ENCODE measurements around the gene CDON. TPM values are rescaled to one million over a fixed set of nuclear protein-coding genes. Genes with fewer than 3 reads are reported as not detected.

The CDON gene
- total and polyA plus RNA-seq, 9 of the 15 experiments (the other 6 are each of a cell fraction or from before 2014, with no cell fraction given): 0.08 to 0.64 (median 0.40) TPM

DNA sequence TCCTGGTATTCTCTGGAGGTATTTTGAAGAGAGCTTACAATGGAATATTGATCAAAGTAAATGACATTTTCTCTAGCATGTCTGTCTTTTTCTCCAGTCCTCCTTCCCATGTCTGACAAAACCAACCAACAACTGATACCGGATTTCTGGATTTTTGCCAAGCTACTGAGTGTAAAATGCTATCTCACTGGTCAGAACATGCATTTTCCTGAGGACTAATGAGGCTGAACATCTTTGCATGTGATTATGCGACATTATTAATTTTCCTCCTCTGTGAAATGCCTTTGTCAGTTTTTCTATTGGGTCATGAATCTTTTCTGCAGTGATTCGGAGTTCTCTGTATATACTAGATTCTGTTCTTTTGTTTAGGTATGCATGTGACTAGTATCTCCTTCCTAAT is 51.4 kb downstream of the CDON start:
- Histone ChIP-seq H3K27ac (ENCODE audit: extremely low read depth, low read depth, low read length) (no peak overlapping the region), H2AFZ (ENCODE audit: low read depth, low read length) (no peak overlapping the region), H3K9me1 (ENCODE audit: control insufficient read depth, insufficient read depth, low read length) (no peaks in the 10 kb centered on the region), H3K36me3 (ENCODE audit: control insufficient read depth, insufficient read depth, low read length) (no peaks in the 10 kb centered on the region), H3K4me2 (ENCODE audit: insufficient read depth, low read length) (no peak overlapping the region), H3K9ac (ENCODE audit: insufficient read depth in 1 of 2, low read depth in 2 of 2, low read length in 2 of 2) (no peak overlapping the region), H3K79me2 (ENCODE audit: control insufficient read depth, insufficient read depth, low read length) (no peaks in the 10 kb centered on the region), H3K4me1 (replicated peaks in 1 of 2; ENCODE audit: control insufficient read depth in 2 of 2, insufficient read depth in 2 of 2, low read length in 2 of 2) (no peaks in the 10 kb centered on the region), H3K4me3 (no peak overlapping the region), H4K20me1 (replicated peaks; ENCODE audit: control insufficient read depth, insufficient read depth, low read length) (no peaks in the 10 kb centered on the region), H3K27me3 (ENCODE audit: control insufficient read depth in 2 of 2, insufficient read depth in 2 of 2, low read length in 2 of 2) (peaks cover 14% of the 10 kb centered on the region in 2 experiments), H3K9me3 (replicated peaks; ENCODE audit: control insufficient read depth, insufficient read depth, low read depth, low read length) (no peaks in the 10 kb centered on the region)
- POLR2A ChIA-PET: interaction anchor here (0.6 kb wide), 1 partner anchor 115 kb away, joined by 3 read pairs; no protein-coding TSS in a partner anchor
- CTCF ChIA-PET (ENCODE audit: low intra/inter-chr PET ratio): no interaction called here
- FAIRE-seq: no peak
- in situ Hi-C loops (cut with MboI) (no loop called here), intact Hi-C loops (cut with micrococcal nuclease) (no loop called here)
- DNase-seq (ENCODE audit: extremely low read depth in 1 of 4, low spot score in 3 of 4): peak in 2 of 4 experiments; percentile 9 to 33
- ATAC-seq: no peak
- TF ChIP-seq NFE2 (IDR thresholded peaks at IDR 0.05; ENCODE audit: low read depth) (peak; percentile 37; the same call in 1 of the 2 replicates), ZBTB12 (CRISPR knock-in tag; IDR thresholded peaks at IDR 0.05) (no peak), MAFG (tag; conservative IDR thresholded peaks at IDR 0.05) (0 out of 2 replicates have a peak, but pooled peaks have one; percentile 15), NFIC (IDR thresholded peaks at IDR 0.05) (peak; percentile 79)
- no TSS peak for BruUV-seq (replicated peaks)
- 0% methylated on average over 3 of the region's 3 CpGs for WGBS (ENCODE audit: insufficient coverage, low coverage, missing lambda C conversion rate)

DNA sequence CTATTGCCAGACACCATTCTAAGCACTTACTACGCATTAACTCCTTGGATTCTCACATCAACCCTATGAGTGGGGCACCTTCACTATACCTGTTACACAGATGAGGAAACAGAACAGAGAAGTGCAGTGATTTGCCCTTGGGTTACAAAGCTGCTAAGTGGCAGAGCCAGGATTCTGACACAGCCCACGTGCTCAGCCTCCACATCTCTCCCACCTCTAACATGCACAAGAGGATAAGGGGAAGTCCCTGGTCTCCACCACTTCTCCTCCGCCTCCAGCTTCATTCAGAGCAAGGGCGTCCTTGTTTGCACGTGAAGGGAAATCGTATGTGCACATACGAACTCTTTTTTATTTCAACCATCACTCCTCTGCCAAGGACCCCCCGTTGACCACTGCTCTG is 53.7 kb downstream of the CDON start:
- Histone ChIP-seq H3K9me1 (ENCODE audit: control insufficient read depth, insufficient read depth, low read length) (no peaks in the 10 kb centered on the region), H3K27ac (ENCODE audit: extremely low read depth, low read depth, low read length) (no peak overlapping the region), H3K27me3 (ENCODE audit: control insufficient read depth in 2 of 2, insufficient read depth in 2 of 2, low read length in 2 of 2) (peaks cover 12 to 14% of the 10 kb centered on the region in 2 experiments), H3K4me3 (no peak overlapping the region), H4K20me1 (replicated peaks; ENCODE audit: control insufficient read depth, insufficient read depth, low read length) (no peaks in the 10 kb centered on the region), H2AFZ (ENCODE audit: low read depth, low read length) (no peak overlapping the region), H3K9me3 (replicated peaks; ENCODE audit: control insufficient read depth, insufficient read depth, low read depth, low read length) (no peaks in the 10 kb centered on the region), H3K4me2 (ENCODE audit: insufficient read depth, low read length) (no peak overlapping the region), H3K9ac (ENCODE audit: insufficient read depth in 1 of 2, low read depth in 2 of 2, low read length in 2 of 2) (no peak overlapping the region), H3K79me2 (ENCODE audit: control insufficient read depth, insufficient read depth, low read length) (no peaks in the 10 kb centered on the region), H3K4me1 (replicated peaks in 1 of 2; ENCODE audit: control insufficient read depth in 2 of 2, insufficient read depth in 2 of 2, low read length in 2 of 2) (no peaks in the 10 kb centered on the region), H3K36me3 (ENCODE audit: control insufficient read depth, insufficient read depth, low read length) (no peaks in the 10 kb centered on the region)
- DNase-seq (ENCODE audit: extremely low read depth in 1 of 4, low spot score in 3 of 4) (no peak), FAIRE-seq (no peak), ATAC-seq (no peak)
- ChIA-PET CTCF (ENCODE audit: low intra/inter-chr PET ratio) (no interaction called here), POLR2A (interaction anchor here (0.7 kb wide), 1 partner anchor 35 kb away, joined by 3 read pairs; no protein-coding TSS in a partner anchor)
- WGBS (ENCODE audit: insufficient coverage, low coverage, missing lambda C conversion rate): 1% methylated on average over 8 of the region's 8 CpGs
- intact Hi-C loops (cut with micrococcal nuclease): no loop called here
- BruUV-seq (replicated peaks): no TSS peak
- in situ Hi-C loops (cut with MboI): no loop called here
- TF ChIP-seq ZNF76 (CRISPR knock-in tag; IDR thresholded peaks at IDR 0.05; ENCODE audit: borderline replicate concordance) (no peak), ZNF280B (CRISPR knock-in tag; IDR thresholded peaks at IDR 0.05) (no peak), HMBOX1 (IDR thresholded peaks at IDR 0.05) (no peak), BRF1 (IDR thresholded peaks at IDR 0.05; ENCODE audit: borderline replicate concordance, extremely low read depth, insufficient read length) (no peak), PYGO2 (tag; IDR thresholded peaks at IDR 0.05) (no peak), NR2F6 (CRISPR knock-in tag; IDR thresholded peaks at IDR 0.05) (no peak), BHLHE40 (IDR thresholded peaks at IDR 0.05; ENCODE audit: low read length) (no peak), ZFP30 (CRISPR knock-in tag; IDR thresholded peaks at IDR 0.05; ENCODE audit: borderline replicate concordance) (no peak), ZNF253 (CRISPR knock-in tag; conservative IDR thresholded peaks at IDR 0.05) (no peak), ZNF184 (CRISPR knock-in tag; IDR thresholded peaks at IDR 0.05) (no peak)
